DND-41 (cell line): Measurements from ENCODE around the gene SNCG.

Experiments used
- ATAC-seq: fragments of 200-7000 bp; cut with Tn5 transposase; 3 replicates; pipeline ENCODE4 v1.9.1; 2021; ENCODE audit warnings: low read depth; ENCODE audit not compliant: insufficient read depth
- DNase-seq: peaks from one replicate; pipeline ENCODE4 v3.0.0-alpha.2; 2020
- H2AFZ ChIP-seq: 2 replicates; pipeline ENCODE4 v1.6.0; 2012; ENCODE audit warnings: low read depth, low read length
- H3K27ac ChIP-seq: 2 replicates; pipeline ENCODE4 v1.5.1; 2012; ENCODE audit warnings: low read length, inconsistent platforms
- H3K27me3 ChIP-seq: fragments of 200-600 bp; sonication (generic); 2 replicates; pipeline ENCODE4 v1.6.0; 2012; ENCODE audit warnings: low read length, mild to moderate bottlenecking, inconsistent platforms; ENCODE audit not compliant: insufficient read depth, poor library complexity
- H3K36me3 ChIP-seq: 2 replicates; pipeline ENCODE4 v1.5.1; 2012; ENCODE audit warnings: low read length, inconsistent platforms; ENCODE audit not compliant: insufficient read depth
- H3K4me1 ChIP-seq: 2 replicates; pipeline ENCODE4 v1.5.1; 2012; ENCODE audit warnings: mild to moderate bottlenecking, low read length; ENCODE audit not compliant: insufficient read depth
- H3K4me2 ChIP-seq: 2 replicates; pipeline ENCODE4 v1.6.0; 2012; ENCODE audit warnings: mild to moderate bottlenecking, moderate library complexity, low read length, inconsistent platforms; ENCODE audit not compliant: insufficient read depth
- H3K4me3 ChIP-seq, 2 experiments: fragments of 200-600 bp in 1 of 2; shearing (Covaris generic) in 1 of 2; 2 replicates each; pipeline ENCODE4 v1.5.1; 2012 to 2016; ENCODE audit warnings: inconsistent platforms in 2 of 2, low read length in 2 of 2, mild to moderate bottlenecking in 2 of 2, low read depth in 1 of 2, moderate library complexity in 1 of 2
- H3K79me2 ChIP-seq: 2 replicates; pipeline ENCODE4 v1.6.0; 2012; ENCODE audit warnings: low read length, inconsistent platforms; ENCODE audit not compliant: insufficient read depth
- H3K9ac ChIP-seq: 2 replicates; pipeline ENCODE4 v1.6.0; 2012; ENCODE audit warnings: low read depth, mild to moderate bottlenecking, inconsistent platforms, low read length, moderate library complexity
- H3K9me3 ChIP-seq: 2 replicates; pipeline ENCODE4 v1.5.1; 2012; ENCODE audit warnings: low read length, moderate library complexity, mild to moderate bottlenecking, inconsistent platforms; ENCODE audit not compliant: insufficient read depth, severe bottlenecking
- H4K20me1 ChIP-seq: 2 replicates; pipeline ENCODE4 v1.6.0; 2012; ENCODE audit warnings: low read length; ENCODE audit not compliant: insufficient read depth
- CTCF ChIP-seq: IDR thresholded peaks from 2 replicates; pipeline ENCODE4 v1.5.1; 2012; ENCODE audit warnings: borderline replicate concordance, low read length, moderate library complexity, mild to moderate bottlenecking; ENCODE audit not compliant: poor library complexity, severe bottlenecking; ENCODE audit errors: extremely low read depth
- EZH2 ChIP-seq: IDR thresholded peaks from 3 replicates; pipeline ENCODE4 v1.6.1; 2012; ENCODE audit warnings: borderline replicate concordance, low read depth, mild to moderate bottlenecking, moderate library complexity, low read length, inconsistent platforms; ENCODE audit not compliant: severe bottlenecking

SNCG gene

DNA sequence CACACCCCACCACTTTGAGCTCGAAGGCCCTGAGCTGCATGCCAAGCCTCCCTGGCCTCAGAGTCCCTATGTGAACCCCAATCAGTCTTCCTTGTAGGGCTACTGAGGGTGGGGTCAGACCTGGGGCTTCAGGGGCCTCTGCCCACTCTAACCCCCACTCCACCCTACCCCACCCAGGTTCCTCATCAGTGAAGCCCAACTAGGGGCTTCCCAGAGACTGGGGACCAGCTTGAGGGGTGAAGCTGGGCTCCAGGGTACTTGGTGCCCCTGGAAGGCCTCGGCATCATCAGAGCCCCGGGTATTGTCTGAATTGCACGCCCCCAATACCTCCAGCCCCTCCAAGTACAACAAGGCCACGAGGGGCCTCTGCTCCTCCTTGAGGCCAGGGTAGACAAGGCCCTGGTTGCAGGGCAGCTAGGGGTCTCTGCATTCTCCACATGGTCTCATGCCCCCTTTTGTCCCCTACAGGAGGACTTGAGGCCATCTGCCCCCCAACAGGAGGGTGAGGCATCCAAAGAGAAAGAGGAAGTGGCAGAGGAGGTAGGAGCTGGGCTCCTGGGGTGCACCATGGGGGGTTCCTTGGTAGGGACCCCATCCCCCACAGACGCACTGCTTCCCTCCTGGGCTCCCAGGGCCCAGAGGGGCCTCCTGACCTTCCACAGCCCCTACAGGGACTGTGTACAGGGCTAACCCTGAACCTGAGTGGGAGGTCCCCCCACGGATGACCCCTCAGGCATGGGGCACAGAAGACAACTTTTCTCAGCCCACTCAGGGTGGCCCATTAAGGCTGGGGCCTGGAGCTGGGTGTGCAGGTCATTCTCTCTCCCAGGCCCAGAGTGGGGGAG is 4.0 kb downstream of the SNCG start:
- no peak for TF ChIP-seq EZH2
- no peak for TF ChIP-seq CTCF
- no peak overlapping the region for H3K9ac ChIP-seq
- no peak for DNase-seq
- no peak overlapping the region for H2AFZ ChIP-seq
- H3K4me3 ChIP-seq = no peak overlapping the region
- H3K36me3 ChIP-seq = no peaks in the 10 kb centered on the region
- H3K4me1 ChIP-seq = no peaks in the 10 kb centered on the region
- ATAC-seq = no peak
- no peaks in the 10 kb centered on the region for H3K27me3 ChIP-seq
- no peaks in the 10 kb centered on the region for H3K79me2 ChIP-seq
- H3K4me2 ChIP-seq = no peak overlapping the region
- no peaks in the 10 kb centered on the region; the same call in 1 of the 2 replicates for H4K20me1 ChIP-seq
- no peaks in the 10 kb centered on the region for H3K9me3 ChIP-seq
- no peak overlapping the region for H3K27ac ChIP-seq

DNA sequence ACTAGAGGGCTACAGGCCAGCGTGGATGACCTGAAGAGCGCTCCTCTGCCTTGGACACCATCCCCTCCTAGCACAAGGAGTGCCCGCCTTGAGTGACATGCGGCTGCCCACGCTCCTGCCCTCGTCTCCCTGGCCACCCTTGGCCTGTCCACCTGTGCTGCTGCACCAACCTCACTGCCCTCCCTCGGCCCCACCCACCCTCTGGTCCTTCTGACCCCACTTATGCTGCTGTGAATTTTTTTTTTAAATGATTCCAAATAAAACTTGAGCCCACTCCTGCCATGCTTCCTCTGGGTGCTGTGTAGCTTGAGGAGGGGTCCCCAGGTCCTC is 4.5 kb downstream of the SNCG start:
- Histone ChIP-seq H2AFZ (no peak overlapping the region), H3K4me2 (no peak overlapping the region), H3K79me2 (no peaks in the 10 kb centered on the region), H3K27ac (no peak overlapping the region), H3K4me1 (no peaks in the 10 kb centered on the region), H3K27me3 (no peaks in the 10 kb centered on the region), H3K9ac (no peak overlapping the region), H3K9me3 (no peaks in the 10 kb centered on the region), H4K20me1 (no peaks in the 10 kb centered on the region; the same call in 1 of the 2 replicates), H3K4me3 (no peak overlapping the region), H3K36me3 (no peaks in the 10 kb centered on the region)
- DNase-seq = no peak
- ATAC-seq = no peak
- TF ChIP-seq CTCF = no peak
- no peak for TF ChIP-seq EZH2

GRCh38 chr10:86963341-86963919 is 5.0 kb downstream of the SNCG start:
- no peak for TF ChIP-seq CTCF
- TF ChIP-seq EZH2 = no peak
- H3K27me3 ChIP-seq = no peaks in the 10 kb centered on the region
- H3K9ac ChIP-seq = no peak overlapping the region
- no peak overlapping the region for H3K4me3 ChIP-seq
- no peaks in the 10 kb centered on the region for H3K79me2 ChIP-seq
- H3K9me3 ChIP-seq = no peaks in the 10 kb centered on the region
- no peak overlapping the region for H3K27ac ChIP-seq
- no peaks in the 10 kb centered on the region; the same call in 1 of the 2 replicates for H4K20me1 ChIP-seq
- no peaks in the 10 kb centered on the region for H3K36me3 ChIP-seq
- no peaks in the 10 kb centered on the region for H3K4me1 ChIP-seq
- ATAC-seq (no peak), DNase-seq (no peak)
- no peak overlapping the region for H3K4me2 ChIP-seq
- no peak overlapping the region for H2AFZ ChIP-seq
